LoVo (cell line): ENCODE results near the gene RBM19.
"Not testable (repeated sequence)": the region's sequence is repeated elsewhere in the genome, so short reads cannot be mapped to it uniquely, and the experiment has no call there.

ENCODE experiments used
- DNase-seq: peaks from one replicate; pipeline ENCODE4 v3.0.0-alpha.2; 2016; ENCODE audit warnings: low spot score

RBM19 gene

DNA sequence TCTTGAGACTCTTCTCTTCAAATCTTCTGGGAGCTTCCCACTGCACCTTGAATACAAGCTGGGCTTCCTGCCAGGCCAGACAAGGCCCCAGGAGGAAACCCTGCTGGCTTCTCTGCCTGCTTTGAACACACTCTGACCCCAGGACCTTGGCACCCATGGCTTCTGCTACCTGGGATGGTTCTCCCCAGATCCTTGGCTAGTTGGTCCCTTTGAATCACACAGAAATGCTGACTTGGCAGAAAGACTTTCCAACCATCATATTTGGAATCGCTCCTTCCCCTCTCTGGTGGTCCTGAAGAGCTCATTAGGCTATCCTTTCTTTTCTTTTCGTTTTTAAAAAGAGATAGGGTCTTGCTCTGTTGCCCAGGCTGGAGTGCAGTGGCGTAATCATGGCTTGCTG, 132.7 kb downstream of the RBM19 start:
- no peak for DNase-seq

GRCh38 chr12:113831476-113831875, 134.6 kb downstream of the RBM19 start:
- no peak for DNase-seq

DNA sequence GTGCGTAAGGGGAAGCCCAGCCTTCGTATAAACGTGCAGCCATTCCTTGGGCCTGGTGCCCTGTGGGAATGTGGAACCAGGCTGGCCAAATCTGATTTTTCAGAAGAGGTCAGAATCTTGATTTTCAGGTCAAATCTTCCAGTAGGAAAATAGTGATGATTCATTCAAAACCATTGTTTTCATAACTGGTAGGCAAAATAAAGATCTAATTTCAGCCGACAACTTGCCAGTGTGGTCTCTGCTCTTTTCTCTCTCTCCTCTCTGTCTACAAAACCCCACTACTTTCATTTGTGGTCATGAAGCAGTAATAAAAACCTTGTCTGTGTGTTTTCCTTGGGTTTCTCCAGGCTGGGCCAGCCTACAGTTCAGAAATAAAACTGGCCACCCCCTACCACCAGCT, 135.1 kb downstream of the RBM19 start:
- no peak for DNase-seq

- DNase-seq, result no peak
Observed at GRCh38 chr12:113829212-113829611, 136.9 kb downstream of the RBM19 start.

DNA sequence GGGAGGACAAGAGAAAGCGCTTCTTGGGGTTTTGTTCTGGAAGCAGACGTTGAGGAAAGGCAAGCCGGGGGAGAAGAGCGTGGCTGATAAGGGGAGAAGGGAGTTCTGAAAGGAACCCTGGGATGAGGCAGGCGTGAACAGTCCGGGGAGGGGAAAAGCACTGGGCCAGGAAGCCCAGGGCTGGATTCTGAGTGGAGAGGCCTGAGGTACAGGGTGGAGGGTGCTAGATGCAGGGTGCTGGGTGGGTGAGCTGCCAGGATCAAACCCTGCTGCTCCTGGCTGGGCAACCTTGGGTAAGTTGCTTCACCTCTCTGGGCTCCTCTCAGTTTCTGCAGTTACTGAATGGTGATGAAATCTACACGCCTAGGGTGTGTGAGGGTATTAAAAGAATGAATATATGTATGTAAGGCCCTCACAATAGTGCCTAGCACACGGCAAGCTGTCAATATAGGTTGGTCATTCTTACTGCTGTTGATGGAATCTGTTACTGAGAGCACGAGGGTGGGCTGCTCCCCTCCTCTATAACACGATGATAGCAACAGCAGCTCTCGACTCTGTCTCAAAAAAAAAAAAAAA, 138.5 kb downstream of the RBM19 start:
- DNase-seq, result no peak

GRCh38 chr12:113826805-113827538, 139.2 kb downstream of the RBM19 start:
- DNase-seq, result no peak

- DNase-seq, result no peak
Observed at GRCh38 chr12:113825705-113826104, 140.4 kb downstream of the RBM19 start.

- no peak for DNase-seq
Observed at GRCh38 chr12:113823816-113824215, 142.3 kb downstream of the RBM19 start.

GRCh38 chr12:113823016-113823415, 143.1 kb downstream of the RBM19 start:
- DNase-seq, result no peak

DNA sequence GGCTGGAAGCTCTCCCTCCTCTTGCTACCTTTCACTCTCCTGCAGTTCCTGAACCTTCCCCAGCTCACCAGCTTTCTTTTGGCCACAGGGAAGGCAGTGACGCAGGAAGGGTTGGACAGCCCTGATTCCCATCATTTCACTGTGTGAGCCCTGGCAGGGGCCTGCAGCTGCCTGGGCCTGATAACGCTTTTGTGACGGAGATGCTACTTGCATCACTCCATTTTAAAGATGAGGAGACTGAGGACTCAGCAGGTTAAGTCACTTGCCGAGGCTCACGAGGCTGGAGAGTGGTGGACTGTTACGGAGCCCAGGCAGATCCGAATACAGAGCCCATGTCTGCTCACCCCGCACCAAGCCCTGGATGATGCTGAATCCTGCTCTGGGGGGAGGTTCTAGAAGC, 145.3 kb downstream of the RBM19 start:
- no peak for DNase-seq

DNA sequence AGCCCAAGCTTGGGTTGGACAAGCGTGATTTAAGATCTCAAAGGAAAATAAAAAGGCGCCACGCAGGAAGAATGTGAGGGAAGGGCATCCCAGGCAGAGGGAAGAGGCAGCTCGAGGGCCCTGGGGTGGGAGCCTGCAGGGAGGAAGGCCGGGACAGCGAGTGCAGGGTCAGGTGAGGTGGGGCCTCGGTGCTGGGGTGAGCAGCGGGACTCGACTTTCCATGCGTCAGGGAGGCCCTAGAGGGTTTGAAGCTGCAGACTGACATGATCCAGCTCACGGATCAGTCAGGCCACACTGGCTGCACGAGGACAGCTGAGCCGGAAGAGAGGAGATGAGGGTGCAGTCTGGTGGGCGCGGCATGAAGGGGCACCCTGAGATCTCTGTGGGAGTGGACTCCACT, 145.8 kb downstream of the RBM19 start:
- DNase-seq, result no peak

DNA sequence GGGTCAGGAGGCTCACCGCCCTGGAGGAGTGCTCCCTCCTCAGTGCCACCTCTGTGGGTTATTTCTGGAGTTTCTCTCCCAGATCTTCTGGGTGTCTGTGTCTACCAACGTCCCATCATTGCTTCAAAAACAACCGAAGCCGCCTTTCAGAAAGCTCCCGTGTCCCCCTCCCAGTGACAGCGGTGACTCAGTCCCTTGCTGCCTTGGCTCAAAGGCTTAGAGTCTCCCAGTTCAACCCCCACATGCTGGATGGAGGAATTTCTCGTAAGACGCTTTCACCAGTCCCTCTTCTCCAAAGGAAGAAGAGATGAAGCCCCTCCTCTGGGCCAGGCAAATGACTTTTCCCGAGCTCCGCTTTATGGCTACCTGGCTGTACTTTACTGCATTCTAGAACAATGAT, 146.6 kb downstream of the RBM19 start:
- no peak for DNase-seq

- DNase-seq, result no peak
Observed at GRCh38 chr12:113818833-113819232, 147.3 kb downstream of the RBM19 start.

GRCh38 chr12:113818283-113818682, 147.8 kb downstream of the RBM19 start:
- DNase-seq, result no peak

DNA sequence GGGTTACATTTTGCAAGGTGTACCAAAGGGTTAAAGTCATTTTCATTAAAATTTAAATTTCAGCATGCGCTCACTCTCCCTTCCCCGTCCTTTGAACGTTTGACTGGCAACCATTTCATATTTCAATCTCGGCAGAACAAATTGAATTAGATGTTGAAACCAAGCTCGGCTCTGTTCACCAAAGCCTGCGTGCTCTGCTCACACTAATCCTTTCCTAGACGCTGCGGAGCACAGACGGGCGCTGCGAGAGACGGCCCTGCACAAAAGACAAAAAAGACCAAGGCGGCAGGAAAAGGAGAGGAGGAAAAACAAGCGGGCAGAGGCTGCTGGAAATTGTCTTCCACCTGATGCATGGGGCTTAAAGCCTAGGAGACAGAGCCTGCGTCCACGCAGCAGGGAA, 149.3 kb downstream of the RBM19 start:
- DNase-seq, result no peak

- no peak for DNase-seq
Observed at GRCh38 chr12:113815031-113815430, 151.1 kb downstream of the RBM19 start.

GRCh38 chr12:113813229-113813541, 152.9 kb downstream of the RBM19 start:
- no peak for DNase-seq

DNA sequence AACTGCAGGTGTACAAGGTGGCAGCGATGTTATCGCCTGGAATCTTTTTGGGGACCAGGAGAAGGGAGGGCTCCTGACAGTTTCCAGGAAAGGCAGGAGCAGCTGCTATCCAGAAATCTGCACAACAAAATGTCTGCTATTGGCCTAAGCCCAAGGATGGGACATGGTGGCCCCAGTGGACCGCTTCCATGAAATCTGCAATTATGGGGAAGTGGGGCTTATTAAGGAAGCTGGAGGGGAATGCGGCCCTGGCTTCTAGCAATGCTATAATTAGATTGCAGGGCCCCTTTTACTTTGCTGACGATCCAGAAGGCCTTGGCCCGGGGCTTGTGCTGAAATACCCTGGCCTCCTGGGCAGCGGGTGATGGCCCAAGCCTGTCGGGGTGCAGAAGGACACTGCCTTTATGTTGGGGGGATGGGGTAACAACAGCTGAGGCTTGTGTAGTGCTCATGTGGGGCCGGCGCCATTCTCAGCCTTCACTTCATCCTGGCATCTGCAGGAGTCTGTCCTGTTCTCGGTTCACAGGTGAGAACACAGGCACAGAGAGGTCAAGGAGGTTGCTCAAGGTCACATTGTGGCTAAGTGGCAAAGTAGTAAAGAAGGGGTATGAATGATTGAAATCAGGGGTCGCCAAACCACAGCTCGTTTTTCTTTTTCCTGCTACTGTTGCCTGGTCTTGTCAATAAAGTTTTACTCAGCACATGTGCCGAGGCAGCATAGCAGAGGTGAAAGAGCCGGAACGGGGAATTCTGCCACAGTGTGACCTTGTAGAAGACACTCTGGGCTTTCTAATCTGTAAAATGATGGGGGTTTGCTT, 153.5 kb downstream of the RBM19 start:
- no peak for DNase-seq

- not testable (repeated sequence) for DNase-seq
Observed at GRCh38 chr12:113809462-113810220, 156.5 kb downstream of the RBM19 start.

DNA sequence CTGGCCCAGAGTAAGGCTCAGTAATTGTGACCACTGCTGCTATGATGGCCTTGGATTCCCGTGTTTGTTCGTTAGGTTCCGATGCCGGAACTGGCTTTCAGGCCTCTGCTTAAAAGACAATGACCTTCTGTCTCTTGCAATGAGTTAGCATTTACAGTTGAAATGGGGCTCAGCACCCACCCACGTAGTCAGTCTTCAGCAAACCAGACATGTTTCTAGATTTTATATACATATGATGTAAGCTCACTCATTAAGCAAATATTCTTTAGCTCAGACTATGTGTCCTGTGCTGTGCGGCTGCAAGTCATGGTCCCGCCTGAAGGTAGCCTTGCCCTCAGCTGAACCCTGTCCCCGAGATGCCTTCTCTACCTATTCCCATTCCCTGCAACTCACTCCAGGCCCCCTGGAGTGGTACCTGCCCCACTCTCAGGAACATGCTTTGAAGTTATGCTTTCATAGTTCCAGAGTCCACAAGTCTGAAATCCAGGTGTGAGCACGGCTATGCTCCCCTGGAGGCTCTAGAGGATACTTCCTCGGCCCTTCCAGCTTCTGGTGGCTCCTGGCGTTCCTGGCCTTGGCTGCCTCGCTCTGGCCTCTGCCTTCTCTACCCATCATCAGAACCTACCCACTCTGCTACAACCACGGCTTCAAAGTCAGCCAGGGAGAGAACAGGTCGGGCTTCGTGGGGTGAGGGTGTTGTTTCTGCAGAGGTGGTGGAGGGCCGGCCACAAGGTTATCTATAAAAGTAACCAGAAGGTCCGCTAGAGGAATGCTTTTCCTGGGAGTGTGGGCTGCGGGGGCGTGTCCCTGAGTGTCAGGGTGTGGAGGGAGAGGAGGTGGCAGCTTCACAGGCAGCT, 157.8 kb downstream of the RBM19 start:
- DNase-seq, result no peak

- DNase-seq, result no peak
Observed at GRCh38 chr12:113805673-113806072, 160.5 kb downstream of the RBM19 start.
